ENCODE measurements around the gene GDF10.

- no peak for TF ChIP-seq POLR2A (IDR thresholded peaks at IDR 0.05)
- TF ChIP-seq, protein P1, sequence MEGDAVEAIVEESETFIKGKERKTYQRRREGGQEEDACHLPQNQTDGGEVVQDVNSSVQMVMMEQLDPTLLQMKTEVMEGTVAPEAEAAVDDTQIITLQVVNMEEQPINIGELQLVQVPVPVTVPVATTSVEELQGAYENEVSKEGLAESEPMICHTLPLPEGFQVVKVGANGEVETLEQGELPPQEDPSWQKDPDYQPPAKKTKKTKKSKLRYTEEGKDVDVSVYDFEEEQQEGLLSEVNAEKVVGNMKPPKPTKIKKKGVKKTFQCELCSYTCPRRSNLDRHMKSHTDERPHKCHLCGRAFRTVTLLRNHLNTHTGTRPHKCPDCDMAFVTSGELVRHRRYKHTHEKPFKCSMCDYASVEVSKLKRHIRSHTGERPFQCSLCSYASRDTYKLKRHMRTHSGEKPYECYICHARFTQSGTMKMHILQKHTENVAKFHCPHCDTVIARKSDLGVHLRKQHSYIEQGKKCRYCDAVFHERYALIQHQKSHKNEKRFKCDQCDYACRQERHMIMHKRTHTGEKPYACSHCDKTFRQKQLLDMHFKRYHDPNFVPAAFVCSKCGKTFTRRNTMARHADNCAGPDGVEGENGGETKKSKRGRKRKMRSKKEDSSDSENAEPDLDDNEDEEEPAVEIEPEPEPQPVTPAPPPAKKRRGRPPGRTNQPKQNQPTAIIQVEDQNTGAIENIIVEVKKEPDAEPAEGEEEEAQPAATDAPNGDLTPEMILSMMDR (IDR thresholded peaks at IDR 0.05): no peak
These were observed 30.4 kb downstream of the GDF10 start for GRCh38 chr10:47330366-47330765.

All from testis (tissue), 2 donors.